ENCODE data around the gene EPOP. TPM values are rescaled to one million over a fixed set of nuclear protein-coding genes. Genes with fewer than 3 reads are reported as not detected.
A peak's percentile ranks its signal among the peaks of the same experiment; 100 is the strongest.

The EPOP gene
- total and polyA plus RNA-seq, 2 of the 13 experiments (the other 11 are each of a cell fraction or from before 2014, with no cell fraction given): 14.7 to 37.8 TPM

GRCh38 chr17:38656959-38657823 is 17.6 kb downstream of the EPOP start (continued):
- TF ChIP-seq THAP7 (CRISPR knock-in tag; IDR thresholded peaks at IDR 0.05): no peak
- TF ChIP-seq SCMH1 (CRISPR knock-in tag; IDR thresholded peaks at IDR 0.05; ENCODE audit: borderline replicate concordance): no peak
- TF ChIP-seq NFE2L2 (IDR thresholded peaks at IDR 0.05; ENCODE audit: low read length): no peak
- TF ChIP-seq TEAD3 (CRISPR knock-in tag; optimal IDR thresholded peaks at IDR 0.05; ENCODE audit: borderline replicate concordance): peak; percentile 61
- peak; percentile 61 for TF ChIP-seq HMG20A (CRISPR knock-in tag; IDR thresholded peaks at IDR 0.05; ENCODE audit: borderline replicate concordance)
- TF ChIP-seq ZBTB34 (CRISPR knock-in tag; IDR thresholded peaks at IDR 0.05): peak; percentile 22; the same call in 1 of the 2 replicates
- TF ChIP-seq MTA1 (CRISPR knock-in tag; IDR thresholded peaks at IDR 0.05; ENCODE audit: borderline replicate concordance): peak; percentile 65; the same call in 1 of the 2 replicates
- TF ChIP-seq USF2 (IDR thresholded peaks at IDR 0.05; ENCODE audit: low read depth, low read length): no peak
- no peak; the same call in 1 of the 2 replicates for TF ChIP-seq USF2 (CRISPR knock-in tag; IDR thresholded peaks at IDR 0.05; ENCODE audit: borderline replicate concordance)
- TF ChIP-seq UBTF (CRISPR knock-in tag; IDR thresholded peaks at IDR 0.05): peak; percentile 66
- peak; percentile 49; the same call in 1 of the 2 replicates for TF ChIP-seq HIVEP1 (CRISPR knock-in tag; IDR thresholded peaks at IDR 0.05)
- TF ChIP-seq RXRB (CRISPR knock-in tag; IDR thresholded peaks at IDR 0.05; ENCODE audit: borderline replicate concordance): peak; percentile 96
- no peak for TF ChIP-seq PLRG1 (conservative IDR thresholded peaks at IDR 0.05)
- TF ChIP-seq ARID5B (CRISPR knock-in tag; IDR thresholded peaks at IDR 0.05): peak; percentile 80
- TF ChIP-seq KLF6 (CRISPR knock-in tag; IDR thresholded peaks at IDR 0.05): peak; percentile 55; the same call in 1 of the 2 replicates
- TF ChIP-seq MYPOP (CRISPR knock-in tag; IDR thresholded peaks at IDR 0.05): peak; percentile 63; the same call in 1 of the 2 replicates
